Keratinocyte (primary cell): ENCODE data around the gene EEA1. TPM values are rescaled to one million over a fixed set of nuclear protein-coding genes. Genes with fewer than 3 reads are reported as not detected.

Experiments used
- DNase-seq: peaks from one replicate; pipeline ENCODE4 v3.0.0-alpha.2; 2011; ENCODE audit warnings: low read depth, missing footprints, low spot score
- FAIRE-seq: peaks from 2 replicates; lab custom pipeline; 2011; peaks lifted over from hg19 to GRCh38; lab: Jason Lieb, UNC
- H2AFZ ChIP-seq: 2 replicates; pipeline ENCODE4 v1.6.0; 2012; ENCODE audit warnings: low read length, control low read depth, inconsistent platforms; ENCODE audit not compliant: control insufficient read depth
- H3K27ac ChIP-seq: 2 replicates; pipeline ENCODE4 v1.5.1; 2011; ENCODE audit warnings: low read length; ENCODE audit not compliant: control insufficient read depth, insufficient read depth
- H3K27me3 ChIP-seq: 3 replicates; pipeline ENCODE4 v1.6.0; 2011; ENCODE audit warnings: low read length; ENCODE audit not compliant: control insufficient read depth, insufficient read depth; ENCODE audit errors: extremely low read depth
- H3K36me3 ChIP-seq, 2 experiments: 2 replicates in 1 of 2; 3 replicates in 1 of 2; pipeline ENCODE4 v1.5.1; 2011; ENCODE audit warnings: low read length in 2 of 2, mild to moderate bottlenecking in 1 of 2; ENCODE audit not compliant: control insufficient read depth in 2 of 2, insufficient read depth in 2 of 2; ENCODE audit errors: extremely low read depth in 1 of 2
- H3K4me1 ChIP-seq: 3 replicates; pipeline ENCODE4 v1.5.1; 2011; ENCODE audit warnings: low read length; ENCODE audit not compliant: control insufficient read depth, insufficient read depth; ENCODE audit errors: extremely low read depth
- H3K4me2 ChIP-seq: 3 replicates; pipeline ENCODE4 v1.6.0; 2011; ENCODE audit warnings: low read depth, low read length; ENCODE audit not compliant: control insufficient read depth, insufficient read depth; ENCODE audit errors: extremely low read depth
- H3K4me3 ChIP-seq, 3 experiments: fragments of 200-600 bp in 1 of 3; sonication (generic) in 1 of 3; 2 replicates in 2 of 3; 3 replicates in 1 of 3; pipeline ENCODE4 v1.5.1; 2011 to 2016; ENCODE audit warnings: low read length in 3 of 3, mild to moderate bottlenecking in 3 of 3, control low read depth in 2 of 3, inconsistent platforms in 1 of 3, low read depth in 1 of 3, mixed read lengths in 1 of 3, mixed run types in 1 of 3, moderate library complexity in 1 of 3; ENCODE audit not compliant: control insufficient read depth in 2 of 3, insufficient read depth in 2 of 3; ENCODE audit errors: extremely low read depth in 1 of 3
- H3K79me2 ChIP-seq: 2 replicates; pipeline ENCODE4 v1.6.0; 2012; ENCODE audit warnings: low read length; ENCODE audit not compliant: control insufficient read depth, insufficient read depth
- H3K9ac ChIP-seq: 3 replicates; pipeline ENCODE4 v1.6.0; 2011; ENCODE audit warnings: low read length; ENCODE audit not compliant: control insufficient read depth, insufficient read depth; ENCODE audit errors: extremely low read depth
- H3K9me1 ChIP-seq: 3 replicates; pipeline ENCODE4 v1.6.0; 2011; ENCODE audit warnings: low read length; ENCODE audit not compliant: control insufficient read depth, insufficient read depth; ENCODE audit errors: extremely low read depth
- H3K9me3 ChIP-seq: 2 replicates; pipeline ENCODE4 v1.5.1; 2012; ENCODE audit warnings: low read depth, low read length; ENCODE audit not compliant: control insufficient read depth
- H4K20me1 ChIP-seq: 3 replicates; pipeline ENCODE4 v1.6.0; 2011; ENCODE audit warnings: low read length; ENCODE audit not compliant: control insufficient read depth, insufficient read depth; ENCODE audit errors: extremely low read depth
- EZH2 ChIP-seq: IDR thresholded peaks from one replicate; pipeline ENCODE4 v1.6.1; 2012; ENCODE audit warnings: inconsistent platforms, mild to moderate bottlenecking, low read length, moderate library complexity
- dilution Hi-C: fragments of 300-500 bp; cut with MboI; formaldehyde crosslinking; loops from one replicate; pipeline ENCODE4 v1.7.0; 2020; ENCODE audit warnings: low sequenced_read_pairs; ENCODE audit not compliant: extremely low pct_ligation_motif_present
- polyA plus RNA-seq, 5 experiments: library from polyadenylated mRNA; depleted of rRNA in 3 of 5; stranded (reverse) in 3 of 5; stranded (forward) in 1 of 5; unstranded in 1 of 5; fragments of >200 nt; gene quantifications; 1 replicate in 1 of 5; 2 replicates in 3 of 5; 3 replicates in 1 of 5; pipeline versions ENCODE4 v1.2.1 to v1.2.3, GENCODE V29; 2011 to 2012; ENCODE audit warnings: missing spikeins in 2 of 5, low read depth in 1 of 5, low replicate concordance in 1 of 5
- TF ChIP-seq, protein P1 (sequence below), 3 experiments: IDR thresholded peaks in 1 of 3; conservative IDR thresholded peaks in 1 of 3; optimal IDR thresholded peaks in 1 of 3; 2 replicates in 2 of 3; 3 replicates in 1 of 3; pipeline versions ENCODE3 to v1.5.1; 2011; ENCODE audit warnings: low read length in 3 of 3, mild to moderate bottlenecking in 3 of 3, moderate library complexity in 2 of 3, control low read depth in 1 of 3, inconsistent platforms in 1 of 3; ENCODE audit not compliant: insufficient read depth in 2 of 3; ENCODE audit errors: extremely low read depth in 1 of 3

Gene EEA1
- polyA plus RNA-seq, 1 donor (not counting 4 experiments of a cell fraction or from before 2014, with no cell fraction given): 14.3 TPM

DNA sequence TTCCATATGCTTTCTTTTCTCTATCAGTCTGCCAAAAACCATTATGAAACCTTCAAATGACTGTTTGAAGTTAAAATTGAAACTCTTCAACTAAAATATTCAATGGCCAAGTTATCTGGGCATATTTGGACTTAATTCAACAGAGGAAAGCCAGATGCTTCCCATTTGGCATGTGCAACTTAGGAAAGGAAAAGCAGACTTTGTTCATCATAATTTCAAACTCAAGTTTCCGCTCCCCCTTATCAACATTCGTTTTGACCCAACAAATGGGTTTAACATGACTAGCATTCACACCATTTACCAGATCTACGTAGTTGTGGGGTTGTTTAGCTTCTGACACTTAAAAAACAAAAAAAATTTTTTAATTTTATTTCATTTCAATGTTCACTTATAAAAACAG lies 150.6 kb downstream of the EEA1 start:
- H3K4me2 ChIP-seq: no peak overlapping the region
- no peaks in the 10 kb centered on the region for H3K79me2 ChIP-seq
- H3K36me3 ChIP-seq: peaks cover 5 to 11% of the 10 kb centered on the region in 2 experiments
- no peak overlapping the region for H2AFZ ChIP-seq
- no peak overlapping the region for H3K4me3 ChIP-seq
- H4K20me1 ChIP-seq: no peaks in the 10 kb centered on the region
- H3K9me1 ChIP-seq: no peaks in the 10 kb centered on the region
- H3K9ac ChIP-seq: no peak overlapping the region
- H3K27ac ChIP-seq: no peak overlapping the region
- no peaks in the 10 kb centered on the region for H3K4me1 ChIP-seq
- H3K27me3 ChIP-seq: no peaks in the 10 kb centered on the region
- FAIRE-seq: no peak
- dilution Hi-C loops: no loop called here
- no peak for TF ChIP-seq EZH2
- TF ChIP-seq, protein P1, sequence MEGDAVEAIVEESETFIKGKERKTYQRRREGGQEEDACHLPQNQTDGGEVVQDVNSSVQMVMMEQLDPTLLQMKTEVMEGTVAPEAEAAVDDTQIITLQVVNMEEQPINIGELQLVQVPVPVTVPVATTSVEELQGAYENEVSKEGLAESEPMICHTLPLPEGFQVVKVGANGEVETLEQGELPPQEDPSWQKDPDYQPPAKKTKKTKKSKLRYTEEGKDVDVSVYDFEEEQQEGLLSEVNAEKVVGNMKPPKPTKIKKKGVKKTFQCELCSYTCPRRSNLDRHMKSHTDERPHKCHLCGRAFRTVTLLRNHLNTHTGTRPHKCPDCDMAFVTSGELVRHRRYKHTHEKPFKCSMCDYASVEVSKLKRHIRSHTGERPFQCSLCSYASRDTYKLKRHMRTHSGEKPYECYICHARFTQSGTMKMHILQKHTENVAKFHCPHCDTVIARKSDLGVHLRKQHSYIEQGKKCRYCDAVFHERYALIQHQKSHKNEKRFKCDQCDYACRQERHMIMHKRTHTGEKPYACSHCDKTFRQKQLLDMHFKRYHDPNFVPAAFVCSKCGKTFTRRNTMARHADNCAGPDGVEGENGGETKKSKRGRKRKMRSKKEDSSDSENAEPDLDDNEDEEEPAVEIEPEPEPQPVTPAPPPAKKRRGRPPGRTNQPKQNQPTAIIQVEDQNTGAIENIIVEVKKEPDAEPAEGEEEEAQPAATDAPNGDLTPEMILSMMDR (optimal IDR thresholded peaks at IDR 0.05 in 1 of 3, IDR thresholded peaks at IDR 0.05 in 1 of 3, conservative IDR thresholded peaks at IDR 0.05 in 1 of 3; ENCODE audit: extremely low read depth in 1 of 3, insufficient read depth in 2 of 3, low read length in 3 of 3): no peak
- no peak for DNase-seq
- no peaks in the 10 kb centered on the region for H3K9me3 ChIP-seq

DNA sequence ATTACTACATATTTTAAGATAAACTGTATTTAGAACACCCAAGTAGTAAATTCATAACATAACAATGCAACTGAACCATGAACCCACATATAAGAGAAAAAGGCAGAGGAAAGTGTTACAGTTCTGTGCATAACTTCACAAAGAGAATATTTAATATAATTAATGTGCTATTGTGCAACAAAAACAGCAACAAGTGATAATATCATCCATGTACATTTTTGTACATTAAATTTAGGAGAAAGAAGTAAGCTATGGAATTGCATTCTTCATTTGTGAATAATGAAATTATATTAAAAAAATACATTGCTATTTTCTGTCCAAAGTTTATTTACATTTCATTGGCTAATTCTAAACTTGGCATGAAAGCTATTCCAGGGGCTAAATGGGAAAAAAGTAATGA lies 153.7 kb downstream of the EEA1 start:
- no peaks in the 10 kb centered on the region for H3K9me1 ChIP-seq
- dilution Hi-C loops: no loop called here
- H2AFZ ChIP-seq: no peak overlapping the region
- H4K20me1 ChIP-seq: no peaks in the 10 kb centered on the region
- H3K9ac ChIP-seq: no peak overlapping the region
- H3K9me3 ChIP-seq: no peaks in the 10 kb centered on the region
- H3K4me1 ChIP-seq: no peaks in the 10 kb centered on the region
- no peaks in the 10 kb centered on the region for H3K27me3 ChIP-seq
- peaks cover 5% of the 10 kb centered on the region in 2 experiments for H3K36me3 ChIP-seq
- H3K79me2 ChIP-seq: no peaks in the 10 kb centered on the region
- DNase-seq: no peak
- FAIRE-seq: no peak
- no peak overlapping the region for H3K4me2 ChIP-seq
- TF ChIP-seq EZH2: no peak
- TF ChIP-seq, protein P1 (optimal IDR thresholded peaks at IDR 0.05 in 1 of 3, IDR thresholded peaks at IDR 0.05 in 1 of 3, conservative IDR thresholded peaks at IDR 0.05 in 1 of 3; ENCODE audit: extremely low read depth in 1 of 3, insufficient read depth in 2 of 3, low read length in 3 of 3): no peak
- H3K4me3 ChIP-seq: no peak overlapping the region
- H3K27ac ChIP-seq: no peak overlapping the region
